HFFc6 (cell line): ENCODE results near the gene BTBD7. TPM values are rescaled to one million over a fixed set of nuclear protein-coding genes. Genes with fewer than 3 reads are reported as not detected.

Experiments used
- DNase-seq: peaks from one replicate; pipeline ENCODE4 v3.0.0-alpha.2; 2018
- H3K27ac Mint-ChIP-seq: 2 replicates; pipeline ENCODE4 v1.8.0; 2020; ENCODE audit warnings: mild to moderate bottlenecking, mixed read lengths
- H3K27me3 Mint-ChIP-seq: 2 replicates; pipeline ENCODE4 v1.8.0; 2021; ENCODE audit warnings: mild to moderate bottlenecking, moderate library complexity, mixed read lengths; ENCODE audit not compliant: insufficient read depth
- H3K36me3 Mint-ChIP-seq: 2 replicates; pipeline ENCODE4 v1.8.0; 2021; ENCODE audit warnings: low read depth, mixed read lengths
- H3K4me1 Mint-ChIP-seq: 2 replicates; pipeline ENCODE4 v1.8.0; 2020; ENCODE audit warnings: low read depth, mixed read lengths
- H3K4me3 Mint-ChIP-seq: 2 replicates; pipeline ENCODE4 v1.8.0; 2020; ENCODE audit warnings: mild to moderate bottlenecking, moderate library complexity, mixed read lengths
- H3K9me3 Mint-ChIP-seq: 2 replicates; pipeline ENCODE4 v1.8.0; 2020; ENCODE audit warnings: mild to moderate bottlenecking, mixed read lengths
- CTCF ChIP-seq: fragments of 200-600 bp; sonication (generic); IDR thresholded peaks from 2 replicates; pipeline ENCODE4 v1.5.0; 2021; ENCODE audit warnings: antibody characterized with exemption, mild to moderate bottlenecking
- total RNA-seq, 6 experiments: library from RNA; stranded (reverse); fragmentation: NEBNext Ultra II Directional; extraction: Animal tissue kit (Norgen Biotek cat#: 25700); gene quantifications; 2 replicates in 1 of 6; 3 replicates in 5 of 6; pipeline ENCODE4 v1.2.3, GENCODE V29; 2021

BTBD7 gene
- total RNA-seq, 6 experiments from 2014 or later = 36.8 to 45.6 (median 40.0) TPM

- no peak overlapping the region for H3K4me3 Mint-ChIP-seq
- H3K27ac Mint-ChIP-seq = peak overlapping the region; percentile 64; the same call in 1 of the 2 replicates
Observed at GRCh38 chr14:93271111-93271510, 61.7 kb downstream of the BTBD7 start.

DNA sequence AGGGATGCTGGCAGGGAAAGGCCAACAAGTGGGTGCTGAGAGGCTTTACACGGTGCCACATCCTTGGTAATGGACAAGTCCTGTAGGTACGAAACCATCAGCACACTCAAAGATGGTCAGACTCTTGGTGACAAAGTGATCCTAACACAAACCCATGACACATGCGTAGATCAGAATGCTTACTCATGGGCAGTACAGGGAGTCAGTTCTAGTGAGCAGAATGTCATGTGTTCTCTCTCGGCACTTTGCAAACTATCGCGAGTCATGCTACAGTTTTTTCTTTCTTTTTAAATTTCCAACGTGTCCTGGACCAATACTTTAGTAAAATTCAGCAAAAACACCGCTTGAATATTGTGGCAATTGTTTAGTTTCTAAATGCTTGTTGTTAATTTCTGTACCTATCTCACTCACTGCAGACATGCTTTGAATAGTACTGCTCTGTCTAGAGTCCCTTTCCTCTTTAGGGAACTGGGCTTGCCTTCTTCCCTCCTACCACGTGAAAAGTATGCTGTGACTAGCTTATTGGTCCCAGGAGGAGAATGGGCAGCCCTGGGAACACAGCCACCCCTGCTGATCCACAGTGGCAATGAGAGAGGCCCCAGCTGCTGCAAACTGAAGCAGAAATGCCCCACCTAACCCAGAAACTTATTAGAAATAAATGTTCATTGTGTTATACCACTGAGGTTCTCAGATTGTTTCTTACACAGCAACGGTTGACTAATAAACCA is 63.3 kb downstream of the BTBD7 start:
- Mint-ChIP-seq H3K9me3 (no peaks in the 10 kb centered on the region), H3K27me3 (no peaks in the 10 kb centered on the region; the same call in none of the 2 replicates), H3K4me1 (peaks cover 20% of the 10 kb centered on the region), H3K36me3 (peaks cover 6% of the 10 kb centered on the region), H3K27ac (peak overlapping the region; percentile 90), H3K4me3 (peak overlapping the region; percentile 59)
- DNase-seq = peak; percentile 79
- TF ChIP-seq CTCF = no peak

More at GRCh38 chr14:93271111-93271510, 61.7 kb downstream of the BTBD7 start:
- no peak for TF ChIP-seq CTCF
- Mint-ChIP-seq H3K9me3 (no peaks in the 10 kb centered on the region), H3K27me3 (no peaks in the 10 kb centered on the region; the same call in none of the 2 replicates), H3K4me1 (peaks cover 20% of the 10 kb centered on the region), H3K36me3 (peaks cover 9% of the 10 kb centered on the region)
- DNase-seq = no peak

GRCh38 chr14:93268406-93268805 is 64.4 kb downstream of the BTBD7 start:
- no peak for DNase-seq
- Mint-ChIP-seq H3K4me1 (peaks cover 30% of the 10 kb centered on the region), H3K27me3 (no peaks in the 10 kb centered on the region; the same call in none of the 2 replicates), H3K4me3 (no peak overlapping the region), H3K36me3 (peaks cover 13% of the 10 kb centered on the region), H3K9me3 (no peaks in the 10 kb centered on the region), H3K27ac (no peak overlapping the region; the same call in 1 of the 2 replicates)
- no peak for TF ChIP-seq CTCF

GRCh38 chr14:93267149-93267711 is 65.6 kb downstream of the BTBD7 start:
- no peak overlapping the region for H3K4me3 Mint-ChIP-seq
- DNase-seq = no peak
- peaks cover 33% of the 10 kb centered on the region for H3K4me1 Mint-ChIP-seq
- no peak for TF ChIP-seq CTCF
- no peaks in the 10 kb centered on the region for H3K9me3 Mint-ChIP-seq
- no peak overlapping the region for H3K27ac Mint-ChIP-seq
- H3K36me3 Mint-ChIP-seq = peaks cover 16% of the 10 kb centered on the region
- H3K27me3 Mint-ChIP-seq = no peaks in the 10 kb centered on the region; the same call in none of the 2 replicates

- Mint-ChIP-seq H3K27ac (no peak overlapping the region), H3K27me3 (no peaks in the 10 kb centered on the region; the same call in none of the 2 replicates), H3K36me3 (peaks cover 16% of the 10 kb centered on the region), H3K4me3 (no peak overlapping the region), H3K4me1 (peaks cover 31% of the 10 kb centered on the region), H3K9me3 (no peaks in the 10 kb centered on the region)
- DNase-seq = no peak
- TF ChIP-seq CTCF = no peak
Observed at GRCh38 chr14:93266127-93266526, 66.7 kb downstream of the BTBD7 start.
